HepG2 (cell line): ENCODE measurements around the gene WIPF2. TPM values are rescaled to one million over a fixed set of nuclear protein-coding genes. Genes with fewer than 3 reads are reported as not detected.
A peak's percentile ranks its signal among the peaks of the same experiment; 100 is the strongest.

ENCODE experiments used
- DNMT1 ChIP-seq: sonication (generic); formaldehyde crosslinking; IDR thresholded peaks from 2 replicates; pipeline ENCODE4 v1.5.1; 2020; ENCODE audit warnings: mild to moderate bottlenecking, missing genetic modification reagents
- GATAD1 ChIP-seq: IDR thresholded peaks from 2 replicates; pipeline ENCODE4 v1.6.1; 2016; ENCODE audit warnings: missing genetic modification reagents, missing compliant biosample characterization
- JUNB ChIP-seq: sonication (generic); formaldehyde crosslinking; IDR thresholded peaks from 2 replicates; pipeline ENCODE4 v1.8.0; 2022; ENCODE audit warnings: missing genetic modification reagents, mild to moderate bottlenecking, borderline replicate concordance
- NR2F2 ChIP-seq: IDR thresholded peaks from 2 replicates; pipeline ENCODE4 v1.6.1; 2012; ENCODE audit warnings: low read depth, inconsistent platforms, borderline replicate concordance
- RNF2 ChIP-seq: fragments of 450-650 bp; conservative IDR thresholded peaks from 2 replicates; pipeline ENCODE4 v1.6.1; 2016; ENCODE audit warnings: low read depth
- TEAD3 ChIP-seq: optimal IDR thresholded peaks from 2 replicates; pipeline ENCODE3; 2016; ENCODE audit warnings: borderline replicate concordance
- ZBTB4 ChIP-seq: sonication (generic); formaldehyde crosslinking; IDR thresholded peaks from 2 replicates; pipeline ENCODE4 v1.4.0; 2020; ENCODE audit warnings: missing genetic modification reagents, mild to moderate bottlenecking, borderline replicate concordance
- ZNF143 ChIP-seq: sonication (generic); formaldehyde crosslinking; IDR thresholded peaks from 2 replicates; pipeline ENCODE4 v1.4.0; 2020; ENCODE audit warnings: missing genetic modification reagents
- ZNF432 ChIP-seq: sonication (generic); formaldehyde crosslinking; IDR thresholded peaks from 2 replicates; pipeline ENCODE4 v1.5.0; 2020; ENCODE audit warnings: missing genetic modification reagents, mild to moderate bottlenecking, borderline replicate concordance
- ZNF607 ChIP-seq: sonication (generic); formaldehyde crosslinking; IDR thresholded peaks from 2 replicates; pipeline ENCODE4 v1.5.1; 2020; ENCODE audit warnings: missing genetic modification reagents, mild to moderate bottlenecking, borderline replicate concordance
- ZSCAN30 ChIP-seq: sonication (generic); formaldehyde crosslinking; IDR thresholded peaks from 2 replicates; pipeline ENCODE4 v1.5.0; 2020; ENCODE audit warnings: mild to moderate bottlenecking, missing genetic modification reagents
- polyA plus RNA-seq, 8 experiments: library from polyadenylated mRNA; depleted of rRNA in 3 of 8; stranded (reverse) in 7 of 8; unstranded in 1 of 8; fragments of >200 nt; fragmentation: Illumina TruSeq in 4 of 8; extraction: Trizol in 4 of 8; gene quantifications; 2 replicates each; pipeline versions ENCODE4 v1.2.1 to v1.2.3, GENCODE V29; 2011 to 2016; ENCODE audit warnings: low read depth in 4 of 8, missing spikeins in 1 of 8, mixed read lengths in 1 of 8; ENCODE audit not compliant: insufficient read depth in 1 of 8
- total RNA-seq, 5 experiments: library from RNA; depleted of rRNA; stranded (reverse); fragments of >200 nt; fragmentation: Illumina TruSeq; extraction: Trizol; gene quantifications; 2 replicates each; pipeline ENCODE4 v1.2.3, GENCODE V29; 2016; ENCODE audit warnings: low read depth in 1 of 5
- TF ChIP-seq, protein P1 (sequence below): sonication (generic); formaldehyde crosslinking; IDR thresholded peaks from 2 replicates; pipeline ENCODE4 v1.9.0; 2021; ENCODE audit warnings: missing genetic modification reagents, borderline replicate concordance
- TF ChIP-seq, protein P2 (sequence below): IDR thresholded peaks from 2 replicates; pipeline ENCODE4 v1.6.1; 2018; ENCODE audit warnings: missing genetic modification reagents, mild to moderate bottlenecking, missing compliant biosample characterization
- TF ChIP-seq, protein P3 (sequence below): sonication (generic); formaldehyde crosslinking; conservative IDR thresholded peaks from 2 replicates; pipeline ENCODE4 v1.8.0; 2022; ENCODE audit warnings: missing genetic modification reagents
- TF ChIP-seq, protein P4 (sequence below): sonication (generic); formaldehyde crosslinking; IDR thresholded peaks from 2 replicates; pipeline ENCODE4 v1.4.0; 2020; ENCODE audit warnings: low read depth, mild to moderate bottlenecking, missing genetic modification reagents
- TF ChIP-seq, protein P5 (sequence below): sonication (generic); formaldehyde crosslinking; IDR thresholded peaks from 2 replicates; pipeline ENCODE4 v1.5.0; 2020; ENCODE audit warnings: missing genetic modification reagents, mild to moderate bottlenecking, borderline replicate concordance

Gene WIPF2
- total and polyA plus RNA-seq, 2 of the 13 experiments (the other 11 are each of a cell fraction or from before 2014, with no cell fraction given): 7.2 to 10.8 TPM

DNA sequence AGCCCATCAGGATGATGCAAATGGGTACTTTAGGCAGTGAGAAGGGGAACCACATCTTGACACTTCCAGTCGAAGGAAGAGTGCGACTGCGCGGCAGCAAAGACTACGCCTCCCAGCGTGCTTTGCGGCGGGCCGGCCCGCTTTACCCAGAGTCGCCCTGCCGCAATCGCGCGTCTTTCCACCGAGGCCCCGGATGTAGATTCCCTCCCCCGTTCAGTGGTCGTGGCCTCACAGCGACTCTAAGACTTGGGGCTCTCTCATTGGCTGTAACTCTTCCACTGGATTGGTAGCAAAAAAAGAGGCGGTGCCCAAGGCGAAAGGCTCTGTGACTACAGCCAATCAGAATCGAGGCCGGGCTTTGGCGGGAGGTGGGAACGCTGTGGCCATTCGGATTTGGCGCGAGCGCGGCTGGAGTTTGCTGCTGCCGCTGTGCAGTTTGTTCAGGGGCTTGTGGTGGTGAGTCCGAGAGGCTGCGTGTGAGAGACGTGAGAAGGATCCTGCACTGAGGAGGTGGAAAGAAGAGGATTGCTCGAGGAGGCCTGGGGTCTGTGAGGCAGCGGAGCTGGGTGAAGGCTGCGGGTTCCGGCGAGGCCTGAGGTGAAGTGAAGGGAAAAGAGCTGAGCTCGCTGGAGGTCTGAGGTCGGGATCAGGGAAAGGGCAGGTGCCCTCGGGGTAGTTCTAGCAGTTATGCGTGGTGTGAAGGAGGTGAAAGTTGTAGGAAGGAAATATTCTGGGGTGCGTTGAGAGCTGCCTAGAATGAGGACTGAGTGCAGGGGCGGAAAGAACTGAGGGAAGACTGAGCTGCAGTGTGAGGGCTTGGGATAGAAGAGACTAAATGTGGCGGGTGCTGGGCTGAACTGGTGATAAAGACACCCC is 68.6 kb downstream of the WIPF2 start, which contains the start of gene CDC6 (continued):
- TF ChIP-seq, protein P1, sequence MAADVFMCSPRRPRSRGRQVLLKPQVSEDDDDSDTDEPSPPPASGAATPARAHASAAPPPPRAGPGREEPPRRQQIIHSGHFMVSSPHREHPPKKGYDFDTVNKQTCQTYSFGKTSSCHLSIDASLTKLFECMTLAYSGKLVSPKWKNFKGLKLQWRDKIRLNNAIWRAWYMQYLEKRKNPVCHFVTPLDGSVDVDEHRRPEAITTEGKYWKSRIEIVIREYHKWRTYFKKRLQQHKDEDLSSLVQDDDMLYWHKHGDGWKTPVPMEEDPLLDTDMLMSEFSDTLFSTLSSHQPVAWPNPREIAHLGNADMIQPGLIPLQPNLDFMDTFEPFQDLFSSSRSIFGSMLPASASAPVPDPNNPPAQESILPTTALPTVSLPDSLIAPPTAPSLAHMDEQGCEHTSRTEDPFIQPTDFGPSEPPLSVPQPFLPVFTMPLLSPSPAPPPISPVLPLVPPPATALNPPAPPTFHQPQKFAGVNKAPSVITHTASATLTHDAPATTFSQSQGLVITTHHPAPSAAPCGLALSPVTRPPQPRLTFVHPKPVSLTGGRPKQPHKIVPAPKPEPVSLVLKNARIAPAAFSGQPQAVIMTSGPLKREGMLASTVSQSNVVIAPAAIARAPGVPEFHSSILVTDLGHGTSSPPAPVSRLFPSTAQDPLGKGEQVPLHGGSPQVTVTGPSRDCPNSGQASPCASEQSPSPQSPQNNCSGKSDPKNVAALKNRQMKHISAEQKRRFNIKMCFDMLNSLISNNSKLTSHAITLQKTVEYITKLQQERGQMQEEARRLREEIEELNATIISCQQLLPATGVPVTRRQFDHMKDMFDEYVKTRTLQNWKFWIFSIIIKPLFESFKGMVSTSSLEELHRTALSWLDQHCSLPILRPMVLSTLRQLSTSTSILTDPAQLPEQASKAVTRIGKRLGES: no peak
- TF ChIP-seq ZSCAN30 (CRISPR knock-in tag) (no peak), GATAD1 (CRISPR knock-in tag) (peak; percentile 92), RNF2 (peak; percentile 66; the same call in 1 of the 2 replicates), ZBTB4 (CRISPR knock-in tag) (peak; percentile 78; the same call in 1 of the 2 replicates), JUNB (peak; percentile 86), ZNF143 (CRISPR knock-in tag) (peak; percentile 98), NR2F2 (0 out of 2 replicates have a peak, but pooled peaks have one; percentile 29), ZNF432 (no peak), DNMT1 (CRISPR knock-in tag) (no peak), TEAD3 (CRISPR knock-in tag) (peak; percentile 59), ZNF607 (no peak; the same call in 1 of the 2 replicates)
- TF ChIP-seq, protein P2, sequence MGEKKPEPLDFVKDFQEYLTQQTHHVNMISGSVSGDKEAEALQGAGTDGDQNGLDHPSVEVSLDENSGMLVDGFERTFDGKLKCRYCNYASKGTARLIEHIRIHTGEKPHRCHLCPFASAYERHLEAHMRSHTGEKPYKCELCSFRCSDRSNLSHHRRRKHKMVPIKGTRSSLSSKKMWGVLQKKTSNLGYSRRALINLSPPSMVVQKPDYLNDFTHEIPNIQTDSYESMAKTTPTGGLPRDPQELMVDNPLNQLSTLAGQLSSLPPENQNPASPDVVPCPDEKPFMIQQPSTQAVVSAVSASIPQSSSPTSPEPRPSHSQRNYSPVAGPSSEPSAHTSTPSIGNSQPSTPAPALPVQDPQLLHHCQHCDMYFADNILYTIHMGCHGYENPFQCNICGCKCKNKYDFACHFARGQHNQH (CRISPR knock-in tag): peak; percentile 94
- TF ChIP-seq, protein P3, sequence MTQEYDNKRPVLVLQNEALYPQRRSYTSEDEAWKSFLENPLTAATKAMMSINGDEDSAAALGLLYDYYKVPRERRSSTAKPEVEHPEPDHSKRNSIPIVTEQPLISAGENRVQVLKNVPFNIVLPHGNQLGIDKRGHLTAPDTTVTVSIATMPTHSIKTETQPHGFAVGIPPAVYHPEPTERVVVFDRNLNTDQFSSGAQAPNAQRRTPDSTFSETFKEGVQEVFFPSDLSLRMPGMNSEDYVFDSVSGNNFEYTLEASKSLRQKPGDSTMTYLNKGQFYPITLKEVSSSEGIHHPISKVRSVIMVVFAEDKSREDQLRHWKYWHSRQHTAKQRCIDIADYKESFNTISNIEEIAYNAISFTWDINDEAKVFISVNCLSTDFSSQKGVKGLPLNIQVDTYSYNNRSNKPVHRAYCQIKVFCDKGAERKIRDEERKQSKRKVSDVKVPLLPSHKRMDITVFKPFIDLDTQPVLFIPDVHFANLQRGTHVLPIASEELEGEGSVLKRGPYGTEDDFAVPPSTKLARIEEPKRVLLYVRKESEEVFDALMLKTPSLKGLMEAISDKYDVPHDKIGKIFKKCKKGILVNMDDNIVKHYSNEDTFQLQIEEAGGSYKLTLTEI (CRISPR knock-in tag): no peak
- TF ChIP-seq, protein P4, sequence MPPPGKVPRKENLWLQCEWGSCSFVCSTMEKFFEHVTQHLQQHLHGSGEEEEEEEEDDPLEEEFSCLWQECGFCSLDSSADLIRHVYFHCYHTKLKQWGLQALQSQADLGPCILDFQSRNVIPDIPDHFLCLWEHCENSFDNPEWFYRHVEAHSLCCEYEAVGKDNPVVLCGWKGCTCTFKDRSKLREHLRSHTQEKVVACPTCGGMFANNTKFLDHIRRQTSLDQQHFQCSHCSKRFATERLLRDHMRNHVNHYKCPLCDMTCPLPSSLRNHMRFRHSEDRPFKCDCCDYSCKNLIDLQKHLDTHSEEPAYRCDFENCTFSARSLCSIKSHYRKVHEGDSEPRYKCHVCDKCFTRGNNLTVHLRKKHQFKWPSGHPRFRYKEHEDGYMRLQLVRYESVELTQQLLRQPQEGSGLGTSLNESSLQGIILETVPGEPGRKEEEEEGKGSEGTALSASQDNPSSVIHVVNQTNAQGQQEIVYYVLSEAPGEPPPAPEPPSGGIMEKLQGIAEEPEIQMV (CRISPR knock-in tag): 0 out of 2 replicates have a peak, but pooled peaks have one; percentile 61
- TF ChIP-seq, protein P5, sequence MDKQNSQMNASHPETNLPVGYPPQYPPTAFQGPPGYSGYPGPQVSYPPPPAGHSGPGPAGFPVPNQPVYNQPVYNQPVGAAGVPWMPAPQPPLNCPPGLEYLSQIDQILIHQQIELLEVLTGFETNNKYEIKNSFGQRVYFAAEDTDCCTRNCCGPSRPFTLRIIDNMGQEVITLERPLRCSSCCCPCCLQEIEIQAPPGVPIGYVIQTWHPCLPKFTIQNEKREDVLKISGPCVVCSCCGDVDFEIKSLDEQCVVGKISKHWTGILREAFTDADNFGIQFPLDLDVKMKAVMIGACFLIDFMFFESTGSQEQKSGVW (CRISPR knock-in tag): no peak
